Sigmoid colon (tissue), 3 donors: ENCODE results near the gene CCDC136.

ENCODE experiments used
- CTCF ChIP-seq, 4 experiments: fragments of 450-650 bp in 3 of 4; fragments of 200-600 bp in 1 of 4; IDR thresholded peaks; one replicate each; pipeline ENCODE4 v1.5.1; 2016 to 2019; ENCODE audit warnings: antibody characterized with exemption in 4 of 4, mild to moderate bottlenecking in 3 of 4, moderate library complexity in 2 of 4
- POLR2A ChIP-seq, 2 donors: fragments of 450-650 bp; IDR thresholded peaks; one replicate each; pipeline ENCODE4 v1.6.1; 2016; ENCODE audit warnings: antibody characterized with exemption in 2 of 2, mild to moderate bottlenecking in 2 of 2, moderate library complexity in 2 of 2

GRCh38 chr7:128759242-128759641 is 32.5 kb upstream of the CCDC136 start:
- TF ChIP-seq CTCF (IDR thresholded peaks at IDR 0.05) = no peak
- TF ChIP-seq POLR2A (IDR thresholded peaks at IDR 0.05) = no peak
